Osteoblast (primary cell): ENCODE results near the gene SLC6A20. TPM values are rescaled to one million over a fixed set of nuclear protein-coding genes. Genes with fewer than 3 reads are reported as not detected.

Source experiments
- DNase-seq: peaks from one replicate; pipeline ENCODE4 v3.0.0; 2011; ENCODE audit warnings: low spot score, mixed read lengths; ENCODE audit not compliant: insufficient read length; ENCODE audit errors: missing footprints
- H2AFZ ChIP-seq: 2 replicates; pipeline ENCODE4 v1.6.0; 2011; ENCODE audit warnings: mild to moderate bottlenecking, low read length
- H3K27ac ChIP-seq: 2 replicates; pipeline ENCODE4 v1.5.1; 2011; ENCODE audit warnings: mild to moderate bottlenecking, low read depth, low read length, moderate library complexity
- H3K27me3 ChIP-seq: 2 replicates; pipeline ENCODE4 v1.6.0; 2012; ENCODE audit warnings: mild to moderate bottlenecking, control low read depth, inconsistent platforms, low read length, moderate library complexity; ENCODE audit not compliant: insufficient read depth
- H3K36me3 ChIP-seq: 2 replicates; pipeline ENCODE4 v1.5.1; 2011; ENCODE audit warnings: mild to moderate bottlenecking, low read length, control low read depth, moderate library complexity; ENCODE audit not compliant: insufficient read depth
- H3K4me1 ChIP-seq: 2 replicates; pipeline ENCODE4 v1.5.1; 2011; ENCODE audit warnings: mild to moderate bottlenecking, low read length, control low read depth, moderate library complexity; ENCODE audit not compliant: insufficient read depth
- H3K4me2 ChIP-seq: 2 replicates; pipeline ENCODE4 v1.6.0; 2011; ENCODE audit warnings: mild to moderate bottlenecking, low read length; ENCODE audit not compliant: insufficient read depth
- H3K4me3 ChIP-seq: fragments of 200-600 bp; sonication (generic); 3 replicates; pipeline ENCODE4 v1.5.1; 2012; ENCODE audit warnings: mild to moderate bottlenecking, low read length, inconsistent platforms; ENCODE audit not compliant: insufficient read depth
- H3K79me2 ChIP-seq: 2 replicates; pipeline ENCODE4 v1.6.0; 2012; ENCODE audit warnings: mild to moderate bottlenecking, low read length, control low read depth, inconsistent platforms; ENCODE audit not compliant: insufficient read depth
- H3K9me3 ChIP-seq: 2 replicates; pipeline ENCODE4 v1.5.1; 2011; ENCODE audit warnings: low read depth, low read length, control low read depth
- H4K20me1 ChIP-seq: 2 replicates; pipeline ENCODE4 v1.6.0; 2012; ENCODE audit warnings: mild to moderate bottlenecking, low read length, control low read depth; ENCODE audit not compliant: insufficient read depth
- CTCF ChIP-seq: IDR thresholded peaks from 2 replicates; pipeline ENCODE4 v1.5.1; 2011; ENCODE audit warnings: mild to moderate bottlenecking, low read depth, low read length, moderate library complexity; ENCODE audit errors: extremely low read depth
- total RNA-seq: library from RNA; depleted of rRNA; stranded (reverse); fragments of >200 nt; gene quantifications from 2 replicates; pipeline ENCODE4 v1.2.3, GENCODE V29; 2012

Gene SLC6A20
- total RNA-seq, 1 donor = not detected

GRCh38 chr3:45779746-45780735, 16.3 kb downstream of the SLC6A20 start:
- Histone ChIP-seq H2AFZ (no peak overlapping the region), H3K27ac (no peak overlapping the region), H3K4me1 (no peaks in the 10 kb centered on the region), H3K36me3 (no peaks in the 10 kb centered on the region), H3K4me3 (no peak overlapping the region), H3K27me3 (peaks cover 40% of the 10 kb centered on the region), H4K20me1 (no peaks in the 10 kb centered on the region), H3K79me2 (no peaks in the 10 kb centered on the region), H3K4me2 (no peak overlapping the region), H3K9me3 (no peaks in the 10 kb centered on the region)
- no peak for DNase-seq
- no peak for TF ChIP-seq CTCF

GRCh38 chr3:45778761-45779201, 17.6 kb downstream of the SLC6A20 start:
- Histone ChIP-seq H3K36me3 (no peaks in the 10 kb centered on the region), H3K27ac (no peak overlapping the region), H2AFZ (no peak overlapping the region), H4K20me1 (no peaks in the 10 kb centered on the region), H3K4me3 (no peak overlapping the region), H3K79me2 (no peaks in the 10 kb centered on the region), H3K9me3 (no peaks in the 10 kb centered on the region), H3K4me2 (no peak overlapping the region), H3K27me3 (peaks cover 43% of the 10 kb centered on the region), H3K4me1 (no peaks in the 10 kb centered on the region)
- no peak for TF ChIP-seq CTCF
- peak; percentile 87 for DNase-seq

DNA sequence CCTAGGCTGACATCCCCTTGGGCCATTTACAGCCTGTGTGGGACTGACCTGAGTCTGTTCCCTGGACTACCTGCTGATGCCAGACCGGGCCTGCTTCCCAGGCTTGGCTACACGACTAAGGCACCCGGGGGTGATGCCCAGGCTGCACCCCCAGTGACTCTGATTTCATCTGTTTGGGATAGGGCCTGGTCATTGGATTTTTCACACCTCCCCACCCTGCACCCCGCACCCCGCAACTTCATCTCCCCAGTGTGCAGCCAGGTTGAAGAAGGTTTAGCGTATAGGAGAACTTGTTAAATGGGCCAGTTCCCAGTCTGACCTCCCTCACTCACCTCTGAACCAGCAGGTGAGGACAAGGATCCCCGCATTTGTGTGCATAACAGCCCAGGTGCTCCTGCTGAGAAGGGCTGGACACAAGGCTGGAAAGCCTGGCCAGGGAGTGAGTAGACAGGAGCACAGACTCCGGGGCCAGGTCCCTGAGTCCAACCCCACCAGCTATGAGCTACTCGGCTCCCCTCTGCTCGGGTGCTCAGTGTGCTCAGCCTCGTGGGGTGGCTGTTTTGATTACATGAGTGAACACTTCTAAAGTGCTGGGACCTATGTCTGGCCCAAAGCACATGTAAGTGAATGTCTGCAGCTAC, 18.5 kb downstream of the SLC6A20 start:
- Histone ChIP-seq H2AFZ (no peak overlapping the region), H3K4me3 (no peak overlapping the region), H3K27me3 (peaks cover 42% of the 10 kb centered on the region), H3K36me3 (no peaks in the 10 kb centered on the region), H4K20me1 (no peaks in the 10 kb centered on the region), H3K4me2 (no peak overlapping the region), H3K79me2 (no peaks in the 10 kb centered on the region), H3K4me1 (no peaks in the 10 kb centered on the region), H3K9me3 (no peaks in the 10 kb centered on the region), H3K27ac (no peak overlapping the region)
- no peak for TF ChIP-seq CTCF
- DNase-seq = no peak
